Smooth muscle cell (in vitro differentiated cells): ENCODE data around the gene HDDC3. TPM values are rescaled to one million over a fixed set of nuclear protein-coding genes. Genes with fewer than 3 reads are reported as not detected.

Experiments
- DNase-seq: peaks from one replicate; lab custom pipeline; 2025; ENCODE audit not compliant: unreplicated experiment; lab: John Stamatoyannopoulos, UW
- H2AFZ ChIP-seq: fragments of 200-600 bp; sonication (generic); 2 replicates; pipeline ENCODE4 v1.6.0; 2016; ENCODE audit warnings: antibody characterized with exemption, low read depth, mild to moderate bottlenecking
- H3F3A ChIP-seq: fragments of 200-600 bp; sonication (generic); 2 replicates; pipeline ENCODE4 v1.6.0; 2017; ENCODE audit warnings: antibody characterized with exemption, low read depth
- H3K27ac ChIP-seq: fragments of 200-600 bp; sonication (generic); 2 replicates; pipeline ENCODE4 v1.5.1; 2016; ENCODE audit warnings: low read depth, mild to moderate bottlenecking
- H3K27me3 ChIP-seq: fragments of 200-600 bp; sonication (generic); 2 replicates; pipeline ENCODE4 v1.6.1; 2016; ENCODE audit warnings: low read depth, mild to moderate bottlenecking
- H3K36me3 ChIP-seq: fragments of 200-600 bp; sonication (generic); 2 replicates; pipeline ENCODE4 v1.5.1; 2016; ENCODE audit warnings: low read depth
- H3K4me1 ChIP-seq: fragments of 200-600 bp; sonication (generic); 2 replicates; pipeline ENCODE4 v1.5.1; 2016; ENCODE audit warnings: low read depth
- H3K4me2 ChIP-seq: fragments of 200-600 bp; sonication (generic); 2 replicates; pipeline ENCODE4 v1.6.0; 2016; ENCODE audit warnings: mild to moderate bottlenecking
- H3K4me3 ChIP-seq: fragments of 200-600 bp; sonication (generic); 2 replicates; pipeline ENCODE4 v1.5.1; 2016; ENCODE audit warnings: mild to moderate bottlenecking
- H3K79me2 ChIP-seq: fragments of 200-600 bp; sonication (generic); 2 replicates; pipeline ENCODE4 v1.6.0; 2016; ENCODE audit warnings: low read depth, mild to moderate bottlenecking
- H3K9ac ChIP-seq: fragments of 200-600 bp; sonication (generic); 2 replicates; pipeline ENCODE4 v1.6.0; 2016; ENCODE audit warnings: low read depth
- H3K9me3 ChIP-seq: fragments of 200-600 bp; sonication (generic); replicated peaks from 2 replicates; pipeline ENCODE4 v1.5.1; 2016; ENCODE audit warnings: low read depth
- H4K20me1 ChIP-seq: fragments of 200-600 bp; sonication (generic); 2 replicates; pipeline ENCODE4 v1.6.0; 2016; ENCODE audit warnings: low read depth
- CTCF ChIP-seq: fragments of 200-600 bp; sonication (generic); IDR thresholded peaks from 2 replicates; pipeline ENCODE4 v1.5.1; 2017; ENCODE audit warnings: borderline replicate concordance, mild to moderate bottlenecking, antibody characterized with exemption; ENCODE audit not compliant: insufficient read depth, poor library complexity, severe bottlenecking
- whole genome bisulfite sequencing: methylation state at CpG from one replicate; pipeline ENCODE4 v1.1.7; 2016; ENCODE audit warnings: low lambda C conversion rate; 5-methylcytosine and 5-hydroxymethylcytosine counted together
- polyA plus RNA-seq: library from polyadenylated mRNA; unstranded; fragments of >200 nt; fragmentation: Nextera tagmentation; extraction: Ambion mirVana; gene quantifications from 2 replicates; pipeline ENCODE4 v1.2.1, GENCODE V29; 2016
- total RNA-seq: library from RNA; depleted of rRNA; stranded (reverse); fragments of >200 nt; gene quantifications from 2 replicates; pipeline ENCODE4 v1.2.3, GENCODE V29; 2014

Gene HDDC3
- total and polyA plus RNA-seq, 2 experiments from 2014 or later = 16.0 to 16.3 TPM

- peaks cover 17% of the 10 kb centered on the region for H3F3A ChIP-seq
- H3K27me3 ChIP-seq = no peaks in the 10 kb centered on the region
- no peak overlapping the region for H2AFZ ChIP-seq
- H3K4me2 ChIP-seq = no peak overlapping the region
- H4K20me1 ChIP-seq = no peaks in the 10 kb centered on the region
- WGBS = 81% methylated on average over 13 of the region's 13 CpGs
- peak overlapping the region; percentile 69 for H3K9ac ChIP-seq
- TF ChIP-seq CTCF = no peak
- H3K4me1 ChIP-seq = peaks cover 17% of the 10 kb centered on the region
- H3K79me2 ChIP-seq = no peaks in the 10 kb centered on the region
- no peak for DNase-seq
- no peak overlapping the region for H3K4me3 ChIP-seq
- H3K36me3 ChIP-seq = no peaks in the 10 kb centered on the region
- H3K27ac ChIP-seq = peak overlapping the region; percentile 68
- no peaks in the 10 kb centered on the region for H3K9me3 ChIP-seq
Observed at GRCh38 chr15:90882781-90883525, 49.4 kb downstream of the HDDC3 start.

- Histone ChIP-seq H3K4me2 (no peak overlapping the region), H2AFZ (no peak overlapping the region), H3K9ac (no peak overlapping the region), H3K36me3 (no peaks in the 10 kb centered on the region), H4K20me1 (no peaks in the 10 kb centered on the region), H3K4me3 (no peak overlapping the region), H3K9me3 (no peaks in the 10 kb centered on the region), H3K27ac (no peak overlapping the region), H3K79me2 (no peaks in the 10 kb centered on the region), H3F3A (peaks cover 17% of the 10 kb centered on the region), H3K27me3 (no peaks in the 10 kb centered on the region), H3K4me1 (peaks cover 17% of the 10 kb centered on the region)
- no peak for DNase-seq
- no peak for TF ChIP-seq CTCF
- 91% methylated on average over 19 of the region's 19 CpGs for WGBS
Observed at GRCh38 chr15:90881978-90882721, 50.2 kb downstream of the HDDC3 start.

- peaks cover 17% of the 10 kb centered on the region for H3F3A ChIP-seq
Observed at GRCh38 chr15:90881181-90881977, 51.0 kb downstream of the HDDC3 start.

More at GRCh38 chr15:90881181-90881977, 51.0 kb downstream of the HDDC3 start:
- no peaks in the 10 kb centered on the region for H3K79me2 ChIP-seq
- no peak overlapping the region for H3K27ac ChIP-seq
- peaks cover 17% of the 10 kb centered on the region for H3K4me1 ChIP-seq
- no peak overlapping the region for H3K4me2 ChIP-seq
- H4K20me1 ChIP-seq = no peaks in the 10 kb centered on the region
- H3K27me3 ChIP-seq = no peaks in the 10 kb centered on the region
- H3K9me3 ChIP-seq = no peaks in the 10 kb centered on the region
- WGBS = 92% methylated on average over 35 of the region's 35 CpGs
- no peak for DNase-seq
- H3K9ac ChIP-seq = no peak overlapping the region
- no peaks in the 10 kb centered on the region for H3K36me3 ChIP-seq
- no peak overlapping the region for H2AFZ ChIP-seq
- H3K4me3 ChIP-seq = no peak overlapping the region
- no peak for TF ChIP-seq CTCF
